DOHH2 (cell line): ENCODE results near the gene RBM20.

Experiments used
- CTCF ChIP-seq: fragments of 200-600 bp; sonication (generic); IDR thresholded peaks from one replicate; pipeline ENCODE4 v1.5.1; 2014; ENCODE audit warnings: antibody characterized with exemption, mild to moderate bottlenecking, low read depth, low read length; ENCODE audit not compliant: poor library complexity, severe bottlenecking
- EZH2phosphoT487 ChIP-seq: fragments of 200-600 bp; sonication (generic); IDR thresholded peaks from 2 replicates; pipeline ENCODE4 v1.6.1; 2017; ENCODE audit warnings: borderline replicate concordance, mild to moderate bottlenecking, antibody characterized with exemption, low read length, moderate library complexity, mixed read lengths

GRCh38 chr10:110857265-110858171 lies 213.4 kb downstream of the RBM20 start:
- TF ChIP-seq CTCF (no peak), EZH2phosphoT487 (no peak)
